ENCODE measurements around the gene RBM17.

RBM17 gene

GRCh38 chr10:6044751-6045313, 44.0 kb upstream of the RBM17 start:
- Histone ChIP-seq H3K27me3 (peaks cover 5% of the 10 kb centered on the region; the same call in 1 of the 2 replicates), H3K4me3 (ENCODE audit: low read depth, low read length) (no peak overlapping the region), H3K9me3 (no peaks in the 10 kb centered on the region), H3K36me3 (no peaks in the 10 kb centered on the region), H3K4me1 (no peaks in the 10 kb centered on the region)
- DNase-seq, result no peak
- TF ChIP-seq CTCF (IDR thresholded peaks at IDR 0.05; ENCODE audit: low read depth, low read length), result no peak

GRCh38 chr10:6045314-6045848, 43.5 kb upstream of the RBM17 start:
- H3K4me1 ChIP-seq, result no peaks in the 10 kb centered on the region
- H3K9me3 ChIP-seq, result no peaks in the 10 kb centered on the region
- TF ChIP-seq CTCF (IDR thresholded peaks at IDR 0.05; ENCODE audit: low read depth, low read length), result no peak
- no peak for DNase-seq
- H3K36me3 ChIP-seq, result no peaks in the 10 kb centered on the region
- H3K4me3 ChIP-seq (ENCODE audit: low read depth, low read length), result no peak overlapping the region
- peaks cover 5% of the 10 kb centered on the region; the same call in 1 of the 2 replicates for H3K27me3 ChIP-seq

GRCh38 chr10:6045878-6046772, 42.7 kb upstream of the RBM17 start:
- Histone ChIP-seq H3K27me3 (peaks cover 5% of the 10 kb centered on the region; the same call in 1 of the 2 replicates), H3K36me3 (no peaks in the 10 kb centered on the region), H3K4me3 (ENCODE audit: low read depth, low read length) (no peak overlapping the region), H3K4me1 (no peaks in the 10 kb centered on the region), H3K9me3 (no peaks in the 10 kb centered on the region)
- DNase-seq, result no peak
- TF ChIP-seq CTCF (IDR thresholded peaks at IDR 0.05; ENCODE audit: low read depth, low read length), result no peak

- DNase-seq, result no peak
- Histone ChIP-seq H3K4me1 (no peaks in the 10 kb centered on the region), H3K36me3 (no peaks in the 10 kb centered on the region), H3K4me3 (ENCODE audit: low read depth, low read length) (no peak overlapping the region), H3K27me3 (peaks cover 7% of the 10 kb centered on the region; the same call in 1 of the 2 replicates), H3K9me3 (no peaks in the 10 kb centered on the region)
- TF ChIP-seq CTCF (IDR thresholded peaks at IDR 0.05; ENCODE audit: low read depth, low read length), result no peak
Measured at GRCh38 chr10:6046773-6047611, 41.8 kb upstream of the RBM17 start.

- TF ChIP-seq CTCF (IDR thresholded peaks at IDR 0.05; ENCODE audit: low read depth, low read length), result no peak
- peaks cover 11% of the 10 kb centered on the region; the same call in 1 of the 2 replicates for H3K27me3 ChIP-seq
- no peaks in the 10 kb centered on the region for H3K36me3 ChIP-seq
- H3K4me3 ChIP-seq (ENCODE audit: low read depth, low read length), result no peak overlapping the region
- no peaks in the 10 kb centered on the region for H3K9me3 ChIP-seq
- DNase-seq, result no peak
- H3K4me1 ChIP-seq, result no peaks in the 10 kb centered on the region
Measured at GRCh38 chr10:6047847-6048246, 41.0 kb upstream of the RBM17 start.
